Left lobe of liver (tissue), 2 donors: Measurements from ENCODE around the gene PXDN. TPM values are rescaled to one million over a fixed set of nuclear protein-coding genes. Genes with fewer than 3 reads are reported as not detected.
A peak's percentile ranks its signal among the peaks of the same experiment; 100 is the strongest.
"Not testable (repeated sequence)": the region's sequence is repeated elsewhere in the genome, so short reads cannot be mapped to it uniquely, and the experiment has no call there.

Experiments
- ATAC-seq: fragments of 200-7000 bp; cut with Tn5 transposase; one replicate; pipeline ENCODE4 v1.9.1; 2020; ENCODE audit warnings: mild to moderate bottlenecking, moderate library complexity
- DNase-seq: peaks from one replicate; pipeline ENCODE4 v3.0.0-alpha.2; 2020; ENCODE audit warnings: low spot score
- total RNA-seq: library from RNA; stranded (reverse); gene quantifications from one replicate; pipeline ENCODE4 v1.2.1, GENCODE V29; 2021
- donor health status: DM: no; HTN: no; CAD: no; lungs with moderate emphysema.
- donor health status: DM: no; HTN: yes; CAD: no.

Gene PXDN
- total RNA-seq, 1 donor from 2014 or later: 9.4 TPM

- ATAC-seq (no peak), DNase-seq (no peak)
These were observed 57.1 kb downstream of the PXDN start for GRCh38 chr2:1687254-1687653.

- DNase-seq (no peak), ATAC-seq (peak; percentile 29)
These were observed 57.6 kb downstream of the PXDN start for GRCh38 chr2:1686784-1687105.

GRCh38 chr2:1685957-1686783 is 58.1 kb downstream of the PXDN start:
- DNase-seq: no peak
- ATAC-seq: no peak

- no peak for ATAC-seq
These were observed 59.0 kb downstream of the PXDN start for GRCh38 chr2:1685078-1685956.

GRCh38 chr2:1683297-1683696 is 61.0 kb downstream of the PXDN start:
- ATAC-seq: no peak
- no peak for DNase-seq

More at GRCh38 chr2:1685078-1685956, 59.0 kb downstream of the PXDN start:
- no peak for DNase-seq

GRCh38 chr2:1682181-1682440 is 62.2 kb downstream of the PXDN start:
- ATAC-seq: no peak
- no peak for DNase-seq

- ATAC-seq (no peak), DNase-seq (no peak)
These were observed 62.8 kb downstream of the PXDN start for GRCh38 chr2:1681323-1682180.

GRCh38 chr2:1681017-1681318 is 63.3 kb downstream of the PXDN start:
- ATAC-seq (no peak), DNase-seq (no peak)

- no peak for ATAC-seq
- DNase-seq: no peak
These were observed 63.9 kb downstream of the PXDN start for GRCh38 chr2:1680222-1681016.

GRCh38 chr2:1679488-1680039 is 64.8 kb downstream of the PXDN start:
- ATAC-seq, DNase-seq: not testable (repeated sequence)

GRCh38 chr2:1679065-1679464 is 65.2 kb downstream of the PXDN start:
- not testable (repeated sequence) for DNase-seq, ATAC-seq

GRCh38 chr2:1678609-1679008 is 65.7 kb downstream of the PXDN start:
- no peak for DNase-seq
- ATAC-seq: no peak

- ATAC-seq: no peak
These were observed 66.5 kb downstream of the PXDN start for GRCh38 chr2:1677821-1678165.

GRCh38 chr2:1676913-1677820 is 67.1 kb downstream of the PXDN start:
- ATAC-seq: no peak
- DNase-seq: peak; percentile 33

More at GRCh38 chr2:1677821-1678165, 66.5 kb downstream of the PXDN start:
- peak; percentile 31 for DNase-seq

- ATAC-seq: no peak
- peak; percentile 35 for DNase-seq
These were observed 68.0 kb downstream of the PXDN start for GRCh38 chr2:1676091-1676912.

GRCh38 chr2:1675633-1676032 is 68.7 kb downstream of the PXDN start:
- DNase-seq (peak; percentile 29), ATAC-seq (no peak)

GRCh38 chr2:1674766-1675397 is 69.4 kb downstream of the PXDN start:
- no peak for ATAC-seq
- peak; percentile 29 for DNase-seq

- DNase-seq (peak; percentile 19), ATAC-seq (no peak)
These were observed 70.0 kb downstream of the PXDN start for GRCh38 chr2:1674276-1674675.
